Measurements from ENCODE around the gene TOX3.

TOX3 gene

DNA sequence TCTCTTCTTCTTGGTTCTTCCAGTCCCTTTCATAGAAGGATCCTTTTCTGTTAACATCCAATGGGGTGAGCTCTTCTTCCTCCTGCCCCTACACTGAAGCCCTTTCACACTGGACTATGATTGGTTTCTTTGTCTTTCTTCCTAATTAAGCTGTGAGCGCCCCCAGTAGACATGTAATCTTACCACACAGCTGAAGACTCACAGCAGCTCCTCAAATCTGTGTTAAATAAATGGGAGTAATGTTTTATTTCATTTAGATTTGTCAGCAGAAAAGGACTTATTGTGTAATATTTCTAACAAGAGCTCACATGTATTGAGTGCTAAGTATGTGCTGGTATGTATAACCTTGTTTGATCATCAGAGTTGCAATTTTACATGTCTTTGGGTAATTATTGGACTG, 55.7 kb downstream of the TOX3 start:
- DNase-seq (ENCODE audit: extremely low spot score) = no peak
- TF ChIP-seq, protein P1, sequence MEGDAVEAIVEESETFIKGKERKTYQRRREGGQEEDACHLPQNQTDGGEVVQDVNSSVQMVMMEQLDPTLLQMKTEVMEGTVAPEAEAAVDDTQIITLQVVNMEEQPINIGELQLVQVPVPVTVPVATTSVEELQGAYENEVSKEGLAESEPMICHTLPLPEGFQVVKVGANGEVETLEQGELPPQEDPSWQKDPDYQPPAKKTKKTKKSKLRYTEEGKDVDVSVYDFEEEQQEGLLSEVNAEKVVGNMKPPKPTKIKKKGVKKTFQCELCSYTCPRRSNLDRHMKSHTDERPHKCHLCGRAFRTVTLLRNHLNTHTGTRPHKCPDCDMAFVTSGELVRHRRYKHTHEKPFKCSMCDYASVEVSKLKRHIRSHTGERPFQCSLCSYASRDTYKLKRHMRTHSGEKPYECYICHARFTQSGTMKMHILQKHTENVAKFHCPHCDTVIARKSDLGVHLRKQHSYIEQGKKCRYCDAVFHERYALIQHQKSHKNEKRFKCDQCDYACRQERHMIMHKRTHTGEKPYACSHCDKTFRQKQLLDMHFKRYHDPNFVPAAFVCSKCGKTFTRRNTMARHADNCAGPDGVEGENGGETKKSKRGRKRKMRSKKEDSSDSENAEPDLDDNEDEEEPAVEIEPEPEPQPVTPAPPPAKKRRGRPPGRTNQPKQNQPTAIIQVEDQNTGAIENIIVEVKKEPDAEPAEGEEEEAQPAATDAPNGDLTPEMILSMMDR (IDR thresholded peaks at IDR 0.05; ENCODE audit: control extremely low read depth, extremely low read depth, low read depth, missing control alignments) = no peak
- ChIA-PET CTCF (interaction anchor here (1.4 kb wide), 1 partner anchor 9 kb away, joined by 3 read pairs; no protein-coding TSS in a partner anchor), POLR2A (no interaction called here)

DNA sequence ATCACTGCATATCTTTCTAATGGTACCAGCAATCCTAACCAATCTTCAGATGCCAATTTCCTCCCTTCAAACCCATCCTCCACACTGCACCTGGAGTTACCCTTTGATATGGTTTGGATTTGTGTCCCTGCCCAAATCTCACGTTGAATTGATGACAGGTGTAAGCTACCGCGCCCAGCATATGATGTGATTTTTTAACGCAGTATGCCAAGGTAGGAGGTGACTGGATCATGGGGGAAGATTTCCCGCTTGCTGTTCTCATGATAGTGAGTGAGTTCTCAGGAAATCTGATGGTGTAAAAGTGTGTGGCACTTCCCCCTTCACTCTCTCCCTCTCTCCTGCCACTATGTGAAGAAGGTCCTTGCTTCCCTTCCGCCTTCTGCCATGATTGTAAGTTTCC, 57.0 kb downstream of the TOX3 start:
- TF ChIP-seq, protein P1 (IDR thresholded peaks at IDR 0.05; ENCODE audit: control extremely low read depth, extremely low read depth, low read depth, missing control alignments) = no peak
- DNase-seq (ENCODE audit: extremely low spot score) = no peak
- POLR2A ChIA-PET = interaction anchor here (0.6 kb wide), 1 partner anchor 71 kb away, joined by 4 read pairs; no protein-coding TSS in a partner anchor
- CTCF ChIA-PET = interaction anchor here (1.8 kb wide), 1 partner anchor 23 kb away, joined by 3 read pairs; no protein-coding TSS in a partner anchor

DNA sequence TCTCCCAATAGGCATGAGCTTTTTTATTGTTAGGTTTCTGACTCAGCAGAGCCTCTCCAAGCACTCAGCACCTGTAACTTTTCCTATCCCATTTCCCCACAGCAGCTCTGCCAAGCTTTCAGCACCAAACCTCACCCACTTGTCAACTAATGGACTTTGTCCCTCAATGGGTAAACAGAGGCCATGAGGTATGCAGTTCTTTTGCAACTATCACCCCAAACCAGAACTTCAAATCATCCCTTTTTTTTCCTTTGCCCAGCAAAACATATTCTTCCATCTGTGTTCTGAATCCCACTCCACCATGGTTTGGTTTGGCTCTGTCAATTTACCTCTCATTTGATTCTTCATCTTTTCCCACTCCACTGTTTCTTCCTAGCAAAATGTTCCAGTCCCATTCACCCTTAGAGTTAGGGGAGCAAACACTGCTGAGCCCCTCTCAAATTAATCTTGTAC, 58.1 kb downstream of the TOX3 start:
- ChIA-PET POLR2A (no interaction called here), CTCF (no interaction called here)
- DNase-seq (ENCODE audit: extremely low spot score) = no peak
- TF ChIP-seq, protein P1 (IDR thresholded peaks at IDR 0.05; ENCODE audit: control extremely low read depth, extremely low read depth, low read depth, missing control alignments) = no peak

DNA sequence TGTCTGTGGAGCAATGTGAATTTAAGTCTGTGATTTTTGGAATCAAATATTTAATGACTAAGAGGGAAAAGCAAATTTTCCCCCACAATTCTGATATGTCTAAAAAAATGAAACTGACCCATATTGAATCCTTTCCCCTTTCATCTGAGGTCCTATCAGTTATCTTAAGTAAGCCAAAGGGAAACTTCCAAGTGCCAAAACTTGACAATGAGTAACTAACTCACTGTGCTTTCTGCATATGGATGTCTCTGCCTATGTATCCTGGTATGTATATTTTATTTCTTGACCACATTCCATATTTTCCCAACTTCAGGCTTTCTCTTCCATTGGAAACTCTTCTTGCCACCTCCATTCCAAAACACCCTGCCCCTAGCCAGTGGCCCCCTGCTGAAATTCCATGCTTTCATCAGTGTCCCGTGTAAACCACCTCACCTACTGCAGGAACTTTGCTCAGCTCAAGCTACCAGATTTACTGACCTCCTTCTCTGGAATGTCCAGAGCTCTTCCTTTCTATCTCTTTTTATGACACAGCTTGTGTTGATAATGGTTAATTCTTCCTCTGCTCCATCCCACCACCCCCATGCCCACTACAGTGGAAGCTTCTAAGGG, 59.0 kb downstream of the TOX3 start:
- POLR2A ChIA-PET = no interaction called here
- TF ChIP-seq, protein P1 (IDR thresholded peaks at IDR 0.05; ENCODE audit: control extremely low read depth, extremely low read depth, low read depth, missing control alignments) = no peak
- CTCF ChIA-PET = no interaction called here
- no peak for DNase-seq (ENCODE audit: extremely low spot score)

DNA sequence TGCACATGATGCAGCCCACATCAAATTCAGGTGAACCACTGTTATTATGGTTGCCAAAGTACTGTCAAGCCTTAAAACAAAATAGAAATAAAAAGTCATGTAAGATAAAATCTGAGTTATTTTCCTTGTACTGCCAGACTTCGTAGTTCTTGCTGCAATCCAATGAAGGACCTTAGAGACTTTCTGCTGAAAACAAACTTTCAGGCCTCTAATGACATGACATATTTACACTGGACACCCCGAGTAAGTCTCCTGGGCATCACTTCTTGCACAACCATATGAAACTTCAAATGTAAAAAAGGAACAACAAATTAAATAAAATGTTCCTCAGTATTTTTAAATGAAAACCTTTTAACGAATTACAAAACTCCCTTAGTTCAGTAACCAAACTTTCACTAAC, 66.7 kb downstream of the TOX3 start:
- CTCF ChIA-PET = interaction anchor here (1.0 kb wide), 1 partner anchor 33 kb away, joined by 3 read pairs; no protein-coding TSS in a partner anchor
- POLR2A ChIA-PET = no interaction called here
- DNase-seq (ENCODE audit: extremely low spot score) = no peak
- TF ChIP-seq, protein P1 (IDR thresholded peaks at IDR 0.05; ENCODE audit: control extremely low read depth, extremely low read depth, low read depth, missing control alignments) = no peak

DNA sequence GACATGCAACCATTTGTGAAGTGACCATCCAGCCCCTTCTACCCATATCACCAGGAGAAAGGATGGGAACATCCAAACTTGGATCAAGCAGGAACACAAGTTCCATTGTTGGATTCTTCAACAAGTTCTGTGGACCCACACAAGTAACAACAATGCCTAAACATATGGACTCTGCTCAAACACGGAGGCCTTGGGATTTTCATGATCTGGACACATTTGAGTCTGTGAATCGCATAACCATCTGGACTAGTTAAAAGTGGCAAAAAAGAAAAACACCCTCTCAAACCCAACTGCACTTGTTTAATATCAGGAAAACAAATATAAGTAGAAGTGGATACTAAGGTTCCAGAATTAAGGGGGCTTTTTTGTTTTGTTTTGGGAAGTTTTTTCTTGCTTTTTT, 70.8 kb downstream of the TOX3 start:
- CTCF ChIA-PET = no interaction called here
- POLR2A ChIA-PET = no interaction called here
- TF ChIP-seq, protein P1 (IDR thresholded peaks at IDR 0.05; ENCODE audit: control extremely low read depth, extremely low read depth, low read depth, missing control alignments) = no peak
- DNase-seq (ENCODE audit: extremely low spot score) = no peak

All from GM10248 (cell line).